Germinal center (tissue), 1 donor: ENCODE results near the gene SCMH1.
A peak's percentile ranks its signal among the peaks of the same experiment; 100 is the strongest.

Experiments used
- DNase-seq: peaks from one replicate; pipeline ENCODE4 v3.0.0; 2012; ENCODE audit warnings: mixed read lengths, low spot score

The SCMH1 gene

DNA sequence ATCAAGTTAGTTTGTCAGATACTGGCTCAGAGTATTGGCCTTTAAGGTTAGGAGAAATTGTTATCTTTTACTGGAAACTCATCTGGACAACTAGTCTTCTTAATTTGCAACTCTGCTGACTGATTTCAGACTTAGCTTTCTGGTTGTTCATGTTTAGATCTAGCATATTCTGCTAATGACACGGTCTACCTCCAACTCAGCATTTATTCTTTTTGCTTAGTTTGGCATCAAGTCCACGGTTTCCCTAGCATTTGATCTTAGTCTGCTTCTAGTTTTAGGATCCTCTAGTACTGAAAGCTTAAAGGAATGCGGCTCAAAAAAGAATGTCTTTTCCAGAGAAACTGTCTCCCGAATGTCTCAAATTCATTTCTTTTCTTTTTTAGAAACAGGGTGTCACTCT lies 145.0 kb downstream of the SCMH1 start:
- DNase-seq, result no peak

DNA sequence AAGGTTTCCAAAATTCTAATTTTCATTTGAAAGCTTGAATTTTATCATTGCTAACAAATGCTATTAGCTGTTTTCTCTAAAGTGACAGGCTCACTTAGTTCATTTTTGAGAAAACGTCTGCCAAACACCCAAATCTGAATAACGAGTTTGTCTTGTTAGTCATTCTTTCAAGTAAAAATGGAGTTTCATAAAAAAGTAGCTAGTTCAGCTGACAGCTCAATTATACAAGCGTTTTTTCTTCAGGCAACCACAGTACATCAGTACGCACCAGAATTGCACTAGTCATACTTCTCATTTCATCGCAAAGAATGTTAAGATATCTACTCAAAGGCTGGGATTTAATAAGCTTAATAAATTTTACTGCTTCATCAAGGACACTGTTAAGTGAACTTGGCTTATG lies 148.3 kb downstream of the SCMH1 start:
- no peak for DNase-seq

DNA sequence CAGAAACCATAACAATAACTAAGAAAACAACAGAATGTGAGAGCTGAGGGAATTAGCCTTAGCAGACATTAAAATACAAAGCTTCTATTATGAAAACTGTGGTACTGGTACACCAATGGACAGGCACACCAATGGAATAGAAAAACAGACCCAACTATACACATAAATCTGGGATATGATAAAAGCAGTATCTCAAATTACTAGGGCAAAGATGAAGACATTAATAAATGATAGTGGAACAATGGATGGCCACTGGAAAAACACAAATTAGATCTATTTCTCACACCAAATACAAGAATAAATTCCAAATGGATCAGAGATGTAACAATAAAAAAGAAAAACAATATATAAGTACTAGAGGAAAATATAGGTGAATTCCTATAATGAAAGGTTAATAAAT lies 155.2 kb downstream of the SCMH1 start:
- no peak for DNase-seq

GRCh38 chr1:41078616-41079015 lies 163.5 kb downstream of the SCMH1 start:
- DNase-seq, result no peak

DNA sequence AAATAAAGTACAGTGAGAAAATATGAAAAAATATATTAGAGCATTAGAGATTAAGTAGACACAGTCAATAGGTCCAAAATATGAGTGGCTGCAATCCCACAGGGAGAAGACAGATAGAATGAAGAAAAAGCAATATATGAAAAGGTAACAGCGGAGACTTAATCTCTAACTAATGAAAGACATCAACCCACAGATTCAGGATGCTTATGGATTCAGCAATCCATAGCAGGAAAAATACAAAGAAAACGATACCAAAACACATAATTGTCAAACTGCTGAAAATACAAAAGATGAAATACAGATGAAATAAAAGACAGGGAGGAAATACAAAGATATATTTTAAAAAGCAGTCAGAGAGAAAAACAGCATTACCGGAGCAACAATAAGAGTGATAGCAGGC lies 163.9 kb downstream of the SCMH1 start:
- DNase-seq, result no peak

DNA sequence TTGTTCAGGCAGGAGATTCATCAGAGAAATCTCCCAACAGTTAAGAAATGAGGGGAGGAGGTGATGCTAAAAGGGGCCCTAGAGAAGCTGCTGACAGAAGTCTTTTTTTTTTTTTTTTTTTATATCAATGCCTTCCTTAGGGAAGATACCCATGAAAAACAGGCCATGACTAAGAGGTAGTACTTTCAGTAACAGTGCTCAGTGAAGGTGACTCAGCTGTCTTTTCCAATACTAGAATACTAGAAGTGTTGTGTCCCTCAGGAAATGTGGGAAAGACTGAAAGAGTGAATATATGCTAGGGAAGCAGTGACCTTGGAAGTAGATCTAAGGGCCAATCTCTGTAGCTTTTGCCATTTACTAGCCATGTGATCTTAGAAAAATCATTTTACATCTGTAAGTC lies 168.1 kb downstream of the SCMH1 start:
- no peak for DNase-seq

DNA sequence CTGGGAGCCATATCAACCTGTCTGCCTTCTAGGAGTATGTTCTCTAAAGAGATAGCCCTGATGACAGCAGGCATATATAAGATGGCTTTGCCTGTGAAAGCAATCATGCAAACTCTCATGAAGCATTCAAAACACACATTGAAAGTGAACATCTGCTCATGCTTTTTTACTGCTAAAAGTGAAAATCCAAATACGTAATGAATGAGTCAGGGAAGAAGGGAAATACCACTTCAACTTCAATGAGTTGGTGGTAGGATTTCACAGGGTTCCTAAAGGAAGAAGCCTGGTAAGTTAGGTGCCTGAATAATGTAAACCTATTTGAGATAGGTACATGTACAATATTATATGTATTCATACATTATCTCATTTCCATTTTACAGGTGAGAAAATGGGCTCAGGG lies 170.1 kb downstream of the SCMH1 start:
- no peak for DNase-seq

DNA sequence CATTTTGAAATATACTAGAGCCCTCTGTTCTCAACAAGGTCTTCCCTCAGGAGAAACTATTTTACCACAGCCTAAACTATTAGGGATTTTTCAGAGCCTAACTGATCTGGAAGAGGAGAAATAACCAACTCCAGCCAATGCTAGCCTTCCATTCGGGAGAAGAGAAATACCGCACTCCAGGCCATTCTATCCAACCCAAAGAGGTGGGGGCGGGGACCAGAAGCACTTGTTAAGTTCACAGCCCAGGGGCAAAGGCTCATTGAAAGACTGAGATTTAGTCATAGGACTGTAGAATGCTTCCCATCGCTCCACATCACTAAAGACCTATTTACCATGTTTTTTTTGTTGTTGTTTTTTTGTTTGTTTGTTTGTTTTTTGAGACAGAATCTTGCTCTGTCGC lies 185.2 kb downstream of the SCMH1 start:
- no peak for DNase-seq

- peak; percentile 7 for DNase-seq
These were observed 188.8 kb downstream of the SCMH1 start for GRCh38 chr1:41053316-41053715.

- DNase-seq, result no peak
These were observed 191.1 kb downstream of the SCMH1 start for GRCh38 chr1:41051022-41051421.

DNA sequence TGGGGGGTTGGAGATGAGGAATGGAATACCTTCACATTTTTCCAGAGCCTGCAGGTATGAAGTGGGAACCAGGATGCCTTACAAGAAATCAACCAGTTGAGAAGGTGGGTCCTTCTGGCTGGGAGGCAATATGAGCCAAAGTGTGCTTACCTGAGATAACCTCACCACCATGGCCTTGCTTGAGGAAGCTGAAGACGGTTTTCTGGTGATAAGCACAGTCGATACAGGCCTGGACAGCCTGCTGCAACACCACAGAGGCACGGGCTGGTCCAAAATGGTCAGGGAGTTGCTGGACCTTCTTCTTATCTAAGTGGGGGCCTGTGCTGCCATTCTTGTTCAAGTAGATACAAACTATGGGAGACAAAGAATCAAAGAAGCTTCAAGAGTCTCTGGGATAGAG lies 193.6 kb downstream of the SCMH1 start:
- no peak for DNase-seq

- DNase-seq, result no peak
These were observed 195.7 kb downstream of the SCMH1 start for GRCh38 chr1:41046347-41046775.

- no peak for DNase-seq
These were observed 196.4 kb downstream of the SCMH1 start for GRCh38 chr1:41045740-41046139.

GRCh38 chr1:41044187-41044586 lies 197.9 kb downstream of the SCMH1 start:
- no peak for DNase-seq

DNA sequence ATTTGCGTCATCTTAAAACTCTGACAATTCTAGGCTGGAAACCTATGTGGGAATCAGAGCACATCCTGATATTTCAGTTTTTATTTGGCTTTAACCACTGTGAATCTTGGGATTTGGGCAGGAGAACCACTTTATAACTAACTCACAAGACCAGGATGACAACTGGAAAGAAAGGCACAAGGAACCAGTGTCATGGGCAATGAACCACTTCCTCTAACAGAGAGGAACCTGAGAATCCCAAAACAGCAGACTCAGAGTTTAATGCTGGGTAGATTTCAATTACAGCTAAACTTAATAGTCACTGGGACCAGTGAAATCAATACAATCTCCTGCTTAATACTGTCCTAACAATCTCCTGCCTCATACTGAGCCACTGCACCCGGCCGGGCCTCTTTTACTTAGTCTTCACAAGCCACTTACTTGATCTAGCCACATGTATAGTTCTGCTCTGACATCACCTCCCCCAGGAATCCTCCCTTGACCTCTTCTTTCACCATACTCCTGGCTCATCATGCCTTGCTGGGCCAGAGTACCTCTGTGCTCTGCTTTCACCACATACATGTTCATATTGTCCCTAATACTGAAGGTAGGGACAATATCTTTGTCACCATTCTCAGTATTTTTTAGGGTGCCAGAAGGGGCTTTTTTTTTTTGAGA lies 200.4 kb downstream of the SCMH1 start:
- no peak for DNase-seq

DNA sequence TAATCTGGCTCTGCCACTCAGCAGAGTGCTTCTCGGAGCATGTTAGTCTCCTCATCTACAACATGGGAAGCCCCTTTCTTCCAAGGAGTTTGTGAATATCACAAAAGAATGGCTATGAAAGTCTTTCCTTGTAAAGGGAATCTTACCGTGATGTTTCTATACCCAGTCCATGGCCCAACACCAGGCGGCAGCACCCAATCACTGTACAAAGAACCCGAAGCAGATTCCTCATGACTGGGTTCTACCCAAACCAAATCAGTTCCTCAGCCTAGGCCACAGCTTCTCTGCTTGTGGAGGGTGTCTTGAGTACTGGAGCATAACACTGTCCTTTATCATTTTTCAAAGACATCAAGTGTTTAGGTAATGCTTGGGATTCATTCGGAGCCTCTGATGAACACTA lies 204.0 kb downstream of the SCMH1 start:
- DNase-seq, result no peak

DNA sequence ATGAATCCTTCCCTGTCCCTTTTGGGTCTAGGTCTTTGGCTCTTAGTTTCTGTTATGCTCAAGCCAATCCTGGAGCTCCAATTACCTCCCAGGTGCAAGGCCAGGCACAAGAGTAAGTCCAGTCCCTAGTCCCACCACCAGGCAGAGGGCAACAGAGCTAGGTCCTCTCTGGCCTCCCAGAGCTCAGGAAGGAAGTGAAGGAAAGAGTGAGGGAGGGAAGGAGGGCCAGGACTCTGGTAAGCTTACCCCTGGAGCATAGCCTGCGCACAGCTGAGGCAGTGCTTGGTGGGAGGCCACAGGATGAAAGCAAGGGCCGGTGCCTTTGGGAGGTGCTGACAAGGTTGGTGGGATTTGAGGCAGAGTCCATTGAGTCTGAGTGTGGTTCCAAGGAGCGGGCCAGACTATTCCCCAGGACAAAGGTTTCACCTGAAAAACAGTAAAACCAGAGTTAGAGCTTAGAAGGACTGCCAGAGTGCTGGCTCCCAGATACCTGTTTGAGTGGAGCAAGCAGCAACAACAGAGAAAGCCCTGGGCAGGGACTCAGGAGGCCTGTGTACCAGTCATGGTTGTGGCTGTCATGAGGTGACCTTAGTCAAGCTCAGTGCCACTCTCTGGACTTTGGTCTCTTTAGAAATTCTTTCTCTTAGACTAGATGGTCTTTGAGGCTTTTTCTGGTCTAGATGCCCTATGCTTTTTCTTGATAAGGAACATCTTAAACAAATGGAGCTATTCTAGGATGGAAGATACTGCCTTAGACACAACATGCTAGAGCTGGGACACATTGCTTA lies 204.8 kb downstream of the SCMH1 start:
- DNase-seq, result no peak

- no peak for DNase-seq
These were observed 208.8 kb downstream of the SCMH1 start for GRCh38 chr1:41033272-41033671.

- DNase-seq, result no peak
These were observed 210.0 kb downstream of the SCMH1 start for GRCh38 chr1:41032147-41032546.

- DNase-seq, result no peak
These were observed 211.1 kb downstream of the SCMH1 start for GRCh38 chr1:41030872-41031616.

DNA sequence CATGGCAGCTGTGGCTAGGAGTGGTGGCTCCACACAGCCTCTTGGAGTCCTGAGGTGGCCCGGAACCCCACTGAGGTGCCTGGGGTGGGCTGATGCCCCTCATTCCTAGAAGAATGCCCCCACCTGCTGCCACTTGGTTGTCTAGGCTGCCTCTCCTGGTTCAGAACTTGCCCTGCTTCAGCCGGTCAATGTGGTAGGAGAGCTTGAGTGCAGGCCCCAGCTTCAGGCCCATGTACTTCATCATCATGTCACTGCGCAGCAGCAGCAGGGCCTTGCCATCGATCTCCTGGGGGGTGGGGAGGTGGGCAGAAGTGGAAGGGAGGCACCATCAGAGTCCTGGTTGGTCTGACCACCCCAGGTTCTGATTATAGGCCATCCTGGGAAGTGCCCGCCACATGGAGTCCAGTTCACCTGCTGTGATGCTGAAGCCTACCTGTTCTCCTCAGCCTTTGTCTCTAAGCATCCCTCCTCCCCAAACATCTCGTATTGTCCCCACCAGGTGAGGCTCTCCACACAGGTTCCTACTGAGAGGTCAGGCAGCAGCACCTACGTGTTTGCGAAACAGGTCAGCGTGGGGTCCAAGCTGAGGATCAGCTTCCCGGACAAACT lies 214.0 kb downstream of the SCMH1 start:
- DNase-seq, result no peak

GRCh38 chr1:41025979-41026819 lies 215.9 kb downstream of the SCMH1 start:
- no peak for DNase-seq
